Smooth muscle cell (in vitro differentiated cells): ENCODE results near the gene ATP2B2. TPM values are rescaled to one million over a fixed set of nuclear protein-coding genes. Genes with fewer than 3 reads are reported as not detected.

Experiments
- DNase-seq: peaks from one replicate; lab custom pipeline; 2025; ENCODE audit not compliant: unreplicated experiment; lab: John Stamatoyannopoulos, UW
- H2AFZ ChIP-seq: fragments of 200-600 bp; sonication (generic); 2 replicates; pipeline ENCODE4 v1.6.0; 2016; ENCODE audit warnings: antibody characterized with exemption, low read depth, mild to moderate bottlenecking
- H3F3A ChIP-seq: fragments of 200-600 bp; sonication (generic); 2 replicates; pipeline ENCODE4 v1.6.0; 2017; ENCODE audit warnings: antibody characterized with exemption, low read depth
- H3K27ac ChIP-seq: fragments of 200-600 bp; sonication (generic); 2 replicates; pipeline ENCODE4 v1.5.1; 2016; ENCODE audit warnings: low read depth, mild to moderate bottlenecking
- H3K27me3 ChIP-seq: fragments of 200-600 bp; sonication (generic); 2 replicates; pipeline ENCODE4 v1.6.1; 2016; ENCODE audit warnings: low read depth, mild to moderate bottlenecking
- H3K36me3 ChIP-seq: fragments of 200-600 bp; sonication (generic); 2 replicates; pipeline ENCODE4 v1.5.1; 2016; ENCODE audit warnings: low read depth
- H3K4me1 ChIP-seq: fragments of 200-600 bp; sonication (generic); 2 replicates; pipeline ENCODE4 v1.5.1; 2016; ENCODE audit warnings: low read depth
- H3K4me2 ChIP-seq: fragments of 200-600 bp; sonication (generic); 2 replicates; pipeline ENCODE4 v1.6.0; 2016; ENCODE audit warnings: mild to moderate bottlenecking
- H3K4me3 ChIP-seq: fragments of 200-600 bp; sonication (generic); 2 replicates; pipeline ENCODE4 v1.5.1; 2016; ENCODE audit warnings: mild to moderate bottlenecking
- H3K79me2 ChIP-seq: fragments of 200-600 bp; sonication (generic); 2 replicates; pipeline ENCODE4 v1.6.0; 2016; ENCODE audit warnings: low read depth, mild to moderate bottlenecking
- H3K9ac ChIP-seq: fragments of 200-600 bp; sonication (generic); 2 replicates; pipeline ENCODE4 v1.6.0; 2016; ENCODE audit warnings: low read depth
- H3K9me3 ChIP-seq: fragments of 200-600 bp; sonication (generic); replicated peaks from 2 replicates; pipeline ENCODE4 v1.5.1; 2016; ENCODE audit warnings: low read depth
- H4K20me1 ChIP-seq: fragments of 200-600 bp; sonication (generic); 2 replicates; pipeline ENCODE4 v1.6.0; 2016; ENCODE audit warnings: low read depth
- WGBS: methylation state at CpG from one replicate; pipeline ENCODE4 v1.1.7; 2016; ENCODE audit warnings: low lambda C conversion rate; 5-methylcytosine and 5-hydroxymethylcytosine counted together
- polyA plus RNA-seq: library from polyadenylated mRNA; unstranded; fragments of >200 nt; fragmentation: Nextera tagmentation; extraction: Ambion mirVana; gene quantifications from 2 replicates; pipeline ENCODE4 v1.2.1, GENCODE V29; 2016
- total RNA-seq: library from RNA; depleted of rRNA; stranded (reverse); fragments of >200 nt; gene quantifications from 2 replicates; pipeline ENCODE4 v1.2.3, GENCODE V29; 2014
- TF ChIP-seq, protein P1 (sequence below): fragments of 200-600 bp; sonication (generic); IDR thresholded peaks from 2 replicates; pipeline ENCODE4 v1.5.1; 2017; ENCODE audit warnings: borderline replicate concordance, mild to moderate bottlenecking, antibody characterized with exemption; ENCODE audit not compliant: insufficient read depth, poor library complexity, severe bottlenecking

The ATP2B2 gene
- total and polyA plus RNA-seq, 2 experiments from 2014 or later = not detected

- TF ChIP-seq, protein P1, sequence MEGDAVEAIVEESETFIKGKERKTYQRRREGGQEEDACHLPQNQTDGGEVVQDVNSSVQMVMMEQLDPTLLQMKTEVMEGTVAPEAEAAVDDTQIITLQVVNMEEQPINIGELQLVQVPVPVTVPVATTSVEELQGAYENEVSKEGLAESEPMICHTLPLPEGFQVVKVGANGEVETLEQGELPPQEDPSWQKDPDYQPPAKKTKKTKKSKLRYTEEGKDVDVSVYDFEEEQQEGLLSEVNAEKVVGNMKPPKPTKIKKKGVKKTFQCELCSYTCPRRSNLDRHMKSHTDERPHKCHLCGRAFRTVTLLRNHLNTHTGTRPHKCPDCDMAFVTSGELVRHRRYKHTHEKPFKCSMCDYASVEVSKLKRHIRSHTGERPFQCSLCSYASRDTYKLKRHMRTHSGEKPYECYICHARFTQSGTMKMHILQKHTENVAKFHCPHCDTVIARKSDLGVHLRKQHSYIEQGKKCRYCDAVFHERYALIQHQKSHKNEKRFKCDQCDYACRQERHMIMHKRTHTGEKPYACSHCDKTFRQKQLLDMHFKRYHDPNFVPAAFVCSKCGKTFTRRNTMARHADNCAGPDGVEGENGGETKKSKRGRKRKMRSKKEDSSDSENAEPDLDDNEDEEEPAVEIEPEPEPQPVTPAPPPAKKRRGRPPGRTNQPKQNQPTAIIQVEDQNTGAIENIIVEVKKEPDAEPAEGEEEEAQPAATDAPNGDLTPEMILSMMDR = no peak
- no peaks in the 10 kb centered on the region for H3K4me1 ChIP-seq
- no peak overlapping the region for H3K27ac ChIP-seq
- peaks cover 11% of the 10 kb centered on the region for H3K9me3 ChIP-seq
- no peak overlapping the region for H3K4me3 ChIP-seq
- no peak overlapping the region for H3K4me2 ChIP-seq
- no peak overlapping the region for H2AFZ ChIP-seq
- no peaks in the 10 kb centered on the region for H3K79me2 ChIP-seq
- H4K20me1 ChIP-seq = no peaks in the 10 kb centered on the region
- H3K36me3 ChIP-seq = no peaks in the 10 kb centered on the region
- 72% methylated on average over 6 of the region's 6 CpGs for WGBS
- H3F3A ChIP-seq = no peaks in the 10 kb centered on the region
- DNase-seq = no peak
- no peaks in the 10 kb centered on the region for H3K27me3 ChIP-seq
- no peak overlapping the region for H3K9ac ChIP-seq
Observed at GRCh38 chr3:10387881-10388609, 117.3 kb downstream of the ATP2B2 start.

- no peak overlapping the region for H3K9ac ChIP-seq
- H3K4me3 ChIP-seq = no peak overlapping the region
- no peaks in the 10 kb centered on the region for H3K36me3 ChIP-seq
- H3K27ac ChIP-seq = no peak overlapping the region
- no peaks in the 10 kb centered on the region for H3K27me3 ChIP-seq
- no peaks in the 10 kb centered on the region for H4K20me1 ChIP-seq
- H3K4me2 ChIP-seq = no peak overlapping the region
- TF ChIP-seq, protein P1 = no peak
- peaks cover 11% of the 10 kb centered on the region for H3K9me3 ChIP-seq
- no peaks in the 10 kb centered on the region for H3K4me1 ChIP-seq
- no peaks in the 10 kb centered on the region for H3F3A ChIP-seq
- WGBS = 100% methylated on average over 1 of the region's 1 CpG
- H2AFZ ChIP-seq = no peak overlapping the region
- H3K79me2 ChIP-seq = no peaks in the 10 kb centered on the region
- DNase-seq = no peak
Observed at GRCh38 chr3:10386121-10386520, 119.3 kb downstream of the ATP2B2 start.

- TF ChIP-seq, protein P1 = no peak
- peaks cover 11% of the 10 kb centered on the region for H3K9me3 ChIP-seq
- H3K27me3 ChIP-seq = no peaks in the 10 kb centered on the region
- H3K27ac ChIP-seq = no peak overlapping the region
- no peaks in the 10 kb centered on the region for H3K4me1 ChIP-seq
- H3K4me2 ChIP-seq = no peak overlapping the region
- no peaks in the 10 kb centered on the region for H3F3A ChIP-seq
- no peaks in the 10 kb centered on the region for H4K20me1 ChIP-seq
- H2AFZ ChIP-seq = no peak overlapping the region
- no peak overlapping the region for H3K4me3 ChIP-seq
- no peaks in the 10 kb centered on the region for H3K36me3 ChIP-seq
- H3K79me2 ChIP-seq = no peaks in the 10 kb centered on the region
- DNase-seq = no peak
- no peak overlapping the region for H3K9ac ChIP-seq
- 87% methylated on average over 23 of the region's 23 CpGs for WGBS
Observed at GRCh38 chr3:10384541-10385360, 120.6 kb downstream of the ATP2B2 start.
